Measurements from ENCODE around the gene MAP3K7CL. TPM values are rescaled to one million over a fixed set of nuclear protein-coding genes. Genes with fewer than 3 reads are reported as not detected.
A peak's percentile ranks its signal among the peaks of the same experiment; 100 is the strongest.

The MAP3K7CL gene
- polyA plus RNA-seq, 1 experiment: 11.0 TPM

GRCh38 chr21:29098156-29098555 lies 32.3 kb upstream of the MAP3K7CL start:
- CTCF ChIA-PET: no interaction called here
- POLR2A ChIA-PET: no interaction called here
- Histone ChIP-seq H3K27ac (ENCODE audit: low read depth, low read length) (no peak overlapping the region), H3K9me3 (ENCODE audit: control insufficient read depth, insufficient read depth, low read length) (no peaks in the 10 kb centered on the region), H3K27me3 (ENCODE audit: control insufficient read depth, insufficient read depth, low read length) (no peaks in the 10 kb centered on the region), H3K4me3 (ENCODE audit: low read depth, low read length) (no peak overlapping the region)
- no peak for DNase-seq (ENCODE audit: low read depth, low spot score)
- no peak for TF ChIP-seq CTCF (IDR thresholded peaks at IDR 0.05; ENCODE audit: low read depth, low read length)

- no peak for TF ChIP-seq CTCF (IDR thresholded peaks at IDR 0.05; ENCODE audit: low read depth, low read length)
- H3K27ac ChIP-seq (ENCODE audit: low read depth, low read length): no peak overlapping the region
- CTCF ChIA-PET: interaction anchor here (1.2 kb wide), 2 partner anchors 13 to 61 kb away, joined by 3 to 4 read pairs; no protein-coding TSS in a partner anchor
- H3K9me3 ChIP-seq (ENCODE audit: control insufficient read depth, insufficient read depth, low read length): no peaks in the 10 kb centered on the region
- POLR2A ChIA-PET: interaction anchor here (1.1 kb wide), 1 partner anchor 42 kb away, joined by 3 read pairs; no protein-coding TSS in a partner anchor
- H3K4me3 ChIP-seq (ENCODE audit: low read depth, low read length): no peak overlapping the region
- no peak for DNase-seq (ENCODE audit: low read depth, low spot score)
- no peaks in the 10 kb centered on the region for H3K27me3 ChIP-seq (ENCODE audit: control insufficient read depth, insufficient read depth, low read length)
Observed at GRCh38 chr21:29102791-29103257, 27.6 kb upstream of the MAP3K7CL start.

GRCh38 chr21:29104239-29104708 lies 26.2 kb upstream of the MAP3K7CL start:
- no peak overlapping the region for H3K4me3 ChIP-seq (ENCODE audit: low read depth, low read length)
- no peak for TF ChIP-seq CTCF (IDR thresholded peaks at IDR 0.05; ENCODE audit: low read depth, low read length)
- H3K9me3 ChIP-seq (ENCODE audit: control insufficient read depth, insufficient read depth, low read length): no peaks in the 10 kb centered on the region
- ChIA-PET POLR2A (interaction anchor here (1.0 kb wide), 1 partner anchor 26 kb away, joined by 3 read pairs; the partner anchor contains the start of gene MAP3K7CL), CTCF (interaction anchor here (1.2 to 2.1 kb wide), 3 partner anchors 15 to 268 kb away, joined by 4 to 10 read pairs (median 7); no protein-coding TSS in a partner anchor)
- H3K27me3 ChIP-seq (ENCODE audit: control insufficient read depth, insufficient read depth, low read length): no peaks in the 10 kb centered on the region
- DNase-seq (ENCODE audit: low read depth, low spot score): no peak
- H3K27ac ChIP-seq (ENCODE audit: low read depth, low read length): no peak overlapping the region

DNA sequence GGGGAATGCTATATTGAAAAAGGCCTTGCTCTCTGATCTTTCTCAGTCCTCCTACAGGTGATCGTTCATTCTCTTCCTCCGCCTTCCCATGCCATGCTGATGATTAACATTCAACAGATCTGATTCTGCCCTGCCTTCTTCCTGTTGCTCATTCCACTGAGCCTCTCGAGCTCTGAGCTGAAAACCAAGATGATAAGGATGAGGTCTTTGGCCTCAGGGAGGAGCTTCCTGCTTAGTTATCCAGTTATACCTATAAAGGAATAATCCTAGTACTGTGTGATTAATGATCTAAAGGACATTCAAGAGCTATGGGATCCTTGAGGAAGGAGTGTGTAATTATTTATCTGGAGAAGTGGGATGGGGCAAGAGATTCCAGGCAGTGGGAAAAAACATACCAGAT lies 25.2 kb upstream of the MAP3K7CL start:
- no peak for TF ChIP-seq CTCF (IDR thresholded peaks at IDR 0.05; ENCODE audit: low read depth, low read length)
- ChIA-PET POLR2A (interaction anchor here (0.6 to 1.0 kb wide), 3 partner anchors 13 to 40 kb away, joined by 3 to 6 read pairs (median 4); no protein-coding TSS in a partner anchor), CTCF (interaction anchor here (1.9 to 2.1 kb wide), 2 partner anchors 16 to 59 kb away, joined by 7 to 10 read pairs; no protein-coding TSS in a partner anchor)
- no peak overlapping the region for H3K4me3 ChIP-seq (ENCODE audit: low read depth, low read length)
- H3K27ac ChIP-seq (ENCODE audit: low read depth, low read length): no peak overlapping the region
- H3K9me3 ChIP-seq (ENCODE audit: control insufficient read depth, insufficient read depth, low read length): no peaks in the 10 kb centered on the region
- no peak for DNase-seq (ENCODE audit: low read depth, low spot score)
- no peaks in the 10 kb centered on the region for H3K27me3 ChIP-seq (ENCODE audit: control insufficient read depth, insufficient read depth, low read length)

GRCh38 chr21:29114765-29115500 lies 15.5 kb upstream of the MAP3K7CL start:
- ChIA-PET POLR2A (interaction anchor here (0.6 to 1.4 kb wide), 5 partner anchors 14 to 220 kb away, joined by 3 to 4 read pairs (median 4); no protein-coding TSS in a partner anchor), CTCF (interaction anchor here (0.7 to 1.3 kb wide), 3 partner anchors 9 to 257 kb away, joined by 3 to 5 read pairs (median 3); no protein-coding TSS in a partner anchor)
- H3K27me3 ChIP-seq (ENCODE audit: control insufficient read depth, insufficient read depth, low read length): no peaks in the 10 kb centered on the region
- DNase-seq (ENCODE audit: low read depth, low spot score): peak; percentile 77
- no peak overlapping the region for H3K4me3 ChIP-seq (ENCODE audit: low read depth, low read length)
- H3K9me3 ChIP-seq (ENCODE audit: control insufficient read depth, insufficient read depth, low read length): no peaks in the 10 kb centered on the region
- no peak for TF ChIP-seq CTCF (IDR thresholded peaks at IDR 0.05; ENCODE audit: low read depth, low read length)
- peak overlapping the region; percentile 49 for H3K27ac ChIP-seq (ENCODE audit: low read depth, low read length)

Data from AG04450 (cell line).